Mammary epithelial cell (primary cell): ENCODE measurements around the gene MAP3K5.
A peak's percentile ranks its signal among the peaks of the same experiment; 100 is the strongest.

Experiments used
- CTCF ChIP-seq, 2 donors: IDR thresholded peaks in 1 of 2; conservative IDR thresholded peaks in 1 of 2; 2 replicates each; pipeline ENCODE4 v1.5.1; 2011 to 2012; ENCODE audit warnings: inconsistent platforms in 2 of 2, low read length in 2 of 2, mild to moderate bottlenecking in 2 of 2, control low read depth in 1 of 2, low read depth in 1 of 2; ENCODE audit not compliant: insufficient read depth in 1 of 2; ENCODE audit errors: extremely low read depth in 1 of 2
- EZH2 ChIP-seq: IDR thresholded peaks from 2 replicates; pipeline ENCODE4 v1.6.1; 2012; ENCODE audit warnings: low read length, inconsistent platforms, borderline replicate concordance

GRCh38 chr6:136643850-136644596, 148.3 kb downstream of the MAP3K5 start:
- TF ChIP-seq CTCF (conservative IDR thresholded peaks at IDR 0.05 in 1 of 2, IDR thresholded peaks at IDR 0.05 in 1 of 2; ENCODE audit: extremely low read depth in 1 of 2, insufficient read depth in 1 of 2, low read depth in 1 of 2, low read length in 2 of 2), result peak; percentile 96 to 97
- no peak for TF ChIP-seq EZH2
